Adrenal gland (tissue), 5 donors: ENCODE measurements around the gene CALB2.

Experiments used
- CTCF ChIP-seq, 6 experiments: fragments of 450-650 bp in 4 of 6; fragments of 200-600 bp in 2 of 6; sonication (generic) in 1 of 6; IDR thresholded peaks; 1 replicate in 5 of 6; 2 replicates in 1 of 6; pipeline versions ENCODE4 v1.5.1 to v1.8.0; 2016 to 2021; ENCODE audit warnings: antibody characterized with exemption in 6 of 6, mild to moderate bottlenecking in 2 of 6, moderate library complexity in 1 of 6
- POLR2A ChIP-seq, 2 donors: fragments of 450-650 bp; IDR thresholded peaks; one replicate each; pipeline ENCODE4 v1.6.1; 2017; ENCODE audit warnings: antibody characterized with exemption in 2 of 2, mild to moderate bottlenecking in 2 of 2, moderate library complexity in 1 of 2
- donor health status: DM: no; HTN: no; CAD: no.

- no peak for TF ChIP-seq CTCF (IDR thresholded peaks at IDR 0.05)
- no peak for TF ChIP-seq POLR2A (IDR thresholded peaks at IDR 0.05)
Measured at GRCh38 chr16:71347146-71347545, 11.4 kb upstream of the CALB2 start.
